GM12878 (cell line): ENCODE results near the gene HOXD12. TPM values are rescaled to one million over a fixed set of nuclear protein-coding genes. Genes with fewer than 3 reads are reported as not detected.

Experiments used
- ATAC-seq: fragments of 200-7000 bp; cut with Tn5 transposase; 3 replicates; pipeline ENCODE4 v1.9.1; 2020; ENCODE audit warnings: mild to moderate bottlenecking, moderate library complexity
- BruUV-seq: library from RNA; stranded (reverse); fragments of 400-500 nt; replicated peaks from 2 replicates; lab custom pipeline; 2021; lab: Mats Ljungman, UMichigan
- CTCF ChIA-PET: fragments of 300-600 bp; sonication (Branson Sonifier 250); formaldehyde crosslinking; extraction: SDS; loops from one replicate; lab custom pipeline; 2021; ENCODE audit warnings: inconsistent platforms; lab: Yijun Ruan, JAX
- POLR2A ChIA-PET: fragments of 350-600 bp; formaldehyde crosslinking; extraction: SDS; loops from one replicate; lab custom pipeline; 2021; ENCODE audit warnings: inconsistent platforms; lab: Charles Lee
- RAD21 ChIA-PET: fragments of 300-600 bp; sonication (Branson Sonifier 250); formaldehyde crosslinking; loops from one replicate; lab custom pipeline; 2023; ENCODE audit warnings: antibody characterized with exemption; ENCODE audit not compliant: unreplicated experiment; lab: Charles Lee
- SMC1A ChIA-PET: fragments of 300-600 bp; sonication (Branson Sonifier 250); formaldehyde crosslinking; loops from one replicate; lab custom pipeline; 2023; ENCODE audit not compliant: unreplicated experiment, uncharacterized antibody; lab: Charles Lee
- DNase-seq: peaks from one replicate; pipeline ENCODE4 v3.0.0-alpha.2; 2011; ENCODE audit warnings: low read depth, low spot score
- FAIRE-seq: peaks from 3 replicates; lab custom pipeline; 2011; peaks lifted over from hg19 to GRCh38; lab: Jason Lieb, UNC
- H2AFZ ChIP-seq: 2 replicates; pipeline ENCODE4 v1.6.0; 2011; ENCODE audit warnings: low read depth, low read length, control low read depth; ENCODE audit not compliant: control insufficient read depth
- H3K27ac ChIP-seq: 2 replicates; pipeline ENCODE4 v1.5.1; 2011; ENCODE audit warnings: control low read depth; ENCODE audit not compliant: control insufficient read depth, insufficient read depth
- H3K27me3 ChIP-seq, 2 experiments: replicated peaks in 1 of 2; 2 replicates each; pipeline versions ENCODE4 v1.6.0 to v1.6.1; 2011; ENCODE audit warnings: low read length in 1 of 2; ENCODE audit not compliant: control insufficient read depth in 2 of 2, insufficient read depth in 2 of 2
- H3K36me3 ChIP-seq, 2 experiments: 2 replicates each; pipeline ENCODE4 v1.5.1; 2011; ENCODE audit warnings: low read length in 1 of 2; ENCODE audit not compliant: control insufficient read depth in 2 of 2, insufficient read depth in 2 of 2
- H3K4me1 ChIP-seq: 2 replicates; pipeline ENCODE4 v1.6.1; 2011; ENCODE audit warnings: mild to moderate bottlenecking, low read length, moderate library complexity, mixed read lengths; ENCODE audit not compliant: control insufficient read depth, insufficient read depth
- H3K4me2 ChIP-seq: 2 replicates; pipeline ENCODE4 v1.6.0; 2011; ENCODE audit warnings: control low read depth; ENCODE audit not compliant: control insufficient read depth, insufficient read depth
- H3K4me3 ChIP-seq: fragments of 200-600 bp; sonication (generic); 2 replicates; pipeline ENCODE4 v1.5.1; 2016
- H3K79me2 ChIP-seq: 2 replicates; pipeline ENCODE4 v1.6.0; 2011; ENCODE audit warnings: low read length; ENCODE audit not compliant: control insufficient read depth, insufficient read depth
- H3K9ac ChIP-seq: 2 replicates; pipeline ENCODE4 v1.8.0; 2011; ENCODE audit warnings: low read length, control low read depth, mixed read lengths; ENCODE audit not compliant: control insufficient read depth, insufficient read depth
- H3K9me3 ChIP-seq: replicated peaks from 3 replicates; pipeline ENCODE4 v1.5.1; 2011; ENCODE audit warnings: mild to moderate bottlenecking, low read length; ENCODE audit not compliant: control insufficient read depth, insufficient read depth
- H4K20me1 ChIP-seq: 2 replicates; pipeline ENCODE4 v1.6.0; 2011; ENCODE audit not compliant: control insufficient read depth, insufficient read depth
- ATF7 ChIP-seq: fragments of 450-650 bp; IDR thresholded peaks from 2 replicates; pipeline ENCODE4 v1.6.1; 2016; ENCODE audit warnings: low read depth, mild to moderate bottlenecking
- BCL11A ChIP-seq: IDR thresholded peaks from 2 replicates; pipeline ENCODE4 v1.6.1; 2011; ENCODE audit warnings: low read depth, low read length
- BRCA1 ChIP-seq: IDR thresholded peaks from 2 replicates; pipeline ENCODE4 v1.6.1; 2011; ENCODE audit warnings: low read depth, low read length, improper control_type of control experiment
- CEBPB ChIP-seq, 2 experiments: fragments of 150-350 bp in 1 of 2; IDR thresholded peaks; 2 replicates each; pipeline ENCODE4 v1.6.1; 2012 to 2014; ENCODE audit warnings: low read depth in 2 of 2, low read length in 2 of 2, borderline replicate concordance in 1 of 2, inconsistent platforms in 1 of 2
- CEBPZ ChIP-seq: fragments of 150-350 bp; IDR thresholded peaks from 2 replicates; pipeline ENCODE4 v1.6.1; 2016; ENCODE audit warnings: low read depth, low read length
- CHD2 ChIP-seq: IDR thresholded peaks from 2 replicates; pipeline ENCODE4 v1.6.1; 2011; ENCODE audit warnings: low read depth, low read length, improper control_type of control experiment, borderline replicate concordance
- E2F8 ChIP-seq: fragments of 450-650 bp; IDR thresholded peaks from 2 replicates; pipeline ENCODE4 v1.6.1; 2018; ENCODE audit warnings: mild to moderate bottlenecking, low read depth, moderate library complexity; ENCODE audit not compliant: partially characterized antibody
- EGR1 ChIP-seq, 2 experiments: IDR thresholded peaks; 1 replicate in 1 of 2; 2 replicates in 1 of 2; pipeline ENCODE4 v1.6.1; 2011 to 2012; ENCODE audit warnings: low read depth in 2 of 2, low read length in 2 of 2, borderline replicate concordance in 1 of 2, mild to moderate bottlenecking in 1 of 2, moderate library complexity in 1 of 2
- ETV6 ChIP-seq, 2 experiments: fragments of 450-650 bp in 1 of 2; IDR thresholded peaks in 1 of 2; conservative IDR thresholded peaks in 1 of 2; 2 replicates each; pipeline ENCODE4 v1.6.1; 2014; ENCODE audit warnings: antibody characterized with exemption in 1 of 2, borderline replicate concordance in 1 of 2, low read depth in 1 of 2, mild to moderate bottlenecking in 1 of 2, moderate library complexity in 1 of 2
- FOXK2 ChIP-seq: fragments of 450-650 bp; IDR thresholded peaks from 2 replicates; pipeline ENCODE4 v1.6.1; 2017; ENCODE audit warnings: mild to moderate bottlenecking, moderate library complexity
- HDGF ChIP-seq: fragments of 450-650 bp; IDR thresholded peaks from 2 replicates; pipeline ENCODE4 v1.6.1; 2016; ENCODE audit warnings: antibody characterized with exemption
- NFXL1 ChIP-seq: fragments of 450-650 bp; IDR thresholded peaks from 2 replicates; pipeline ENCODE4 v1.6.1; 2017; ENCODE audit warnings: antibody characterized with exemption, mild to moderate bottlenecking, borderline replicate concordance
- NFYB ChIP-seq: IDR thresholded peaks from 2 replicates; pipeline ENCODE4 v1.6.1; 2011; ENCODE audit warnings: low read depth, mild to moderate bottlenecking, low read length, improper control_type of control experiment, moderate library complexity; ENCODE audit not compliant: insufficient read depth
- SMAD1 ChIP-seq: fragments of 450-650 bp; IDR thresholded peaks from 2 replicates; pipeline ENCODE4 v1.6.1; 2018; ENCODE audit warnings: mild to moderate bottlenecking, low read depth; ENCODE audit not compliant: partially characterized antibody
- TCF12 ChIP-seq: IDR thresholded peaks from 2 replicates; pipeline ENCODE4 v1.6.1; 2011; ENCODE audit warnings: low read depth, mild to moderate bottlenecking, low read length
- ZBED1 ChIP-seq: IDR thresholded peaks from 2 replicates; pipeline ENCODE4 v1.6.1; 2016; ENCODE audit warnings: borderline replicate concordance
- WGBS: methylation state at CpG from one replicate; pipeline ENCODE4 v1.1.6; 2016; ENCODE audit warnings: low lambda C conversion rate; ENCODE audit not compliant: insufficient replicate concordance, insufficient coverage; ENCODE audit errors: missing lambda C conversion rate; 5-methylcytosine and 5-hydroxymethylcytosine counted together
- in situ Hi-C: fragments of 300-500 bp; cut with MboI; formaldehyde crosslinking; loops from 9 replicates; pipeline ENCODE4 v1.14.3; 2018; ENCODE audit warnings: mixed read lengths
- intact Hi-C: fragments of 100-400 bp; cut with micrococcal nuclease; formaldehyde crosslinking; loops from one replicate; pipeline ENCODE4 v1.14.2; 2022; ENCODE audit not compliant: unreplicated experiment
- polyA plus RNA-seq, 11 experiments: library from polyadenylated mRNA; depleted of rRNA in 4 of 11; unstranded in 6 of 11; stranded (reverse) in 5 of 11; fragments of >200 nt; fragmentation: Nextera tagmentation in 4 of 11; fragmentation: Illumina TruSeq in 1 of 11; extraction: Ambion mirVana in 4 of 11; extraction: Trizol in 1 of 11; gene quantifications; 1 replicate in 1 of 11; 2 replicates in 10 of 11; pipeline versions ENCODE4 v1.2.1 to v1.2.3, GENCODE V29; 2011 to 2016; ENCODE audit warnings: inconsistent platforms in 2 of 11, missing spikeins in 2 of 11, low read depth in 1 of 11
- total RNA-seq, 4 experiments: library from RNA; depleted of rRNA in 3 of 4; stranded (reverse); fragments of >200 nt in 3 of 4; fragmentation: Illumina TruSeq in 1 of 4; extraction: Trizol in 1 of 4; gene quantifications; 2 replicates each; pipeline versions ENCODE4 v1.2.1 to v1.2.3, GENCODE V29; 2013 to 2021

HOXD12 gene
- total and polyA plus RNA-seq, 10 of the 15 experiments (the other 5 are each of a cell fraction or from before 2014, with no cell fraction given), result not detected

- Histone ChIP-seq H3K27me3 (peaks cover 10 to 30% of the 10 kb centered on the region in 2 experiments), H3K79me2 (no peaks in the 10 kb centered on the region), H4K20me1 (no peaks in the 10 kb centered on the region), H3K4me2 (no peak overlapping the region), H3K4me3 (no peak overlapping the region), H2AFZ (no peak overlapping the region), H3K9ac (no peak overlapping the region), H3K36me3 (no peaks in the 10 kb centered on the region), H3K27ac (no peak overlapping the region), H3K4me1 (no peaks in the 10 kb centered on the region), H3K9me3 (peaks cover 1% of the 10 kb centered on the region; the same call in 2 of the 3 replicates)
- ChIA-PET RAD21 (interaction anchor here (1.5 to 2.4 kb wide), 3 partner anchors 423 to 1017 kb away, joined by 4 to 8 read pairs (median 7); no protein-coding TSS in a partner anchor), SMC1A (interaction anchor here (0.7 to 3.2 kb wide), 12 partner anchors 9 to 1029 kb away, joined by 3 to 13 read pairs (median 4); no protein-coding TSS in a partner anchor), CTCF (interaction anchor here (0.7 to 3.4 kb wide), 12 partner anchors 8 to 1018 kb away, joined by 3 to 36 read pairs (median 7); no protein-coding TSS in a partner anchor), POLR2A (no interaction called here)
- DNase-seq (no peak), ATAC-seq (no peak), FAIRE-seq (no peak)
- in situ Hi-C loops (loop anchor here (25.0 kb wide), 1 partner anchor 1205 kb away; no protein-coding TSS in a partner anchor), intact Hi-C loops (no loop called here)
- BruUV-seq, result no TSS peak
- WGBS, result 10% methylated on average over 4 of the region's 4 CpGs
- TF ChIP-seq EGR1 (IDR thresholded peaks at IDR 0.05; ENCODE audit: borderline replicate concordance in 1 of 2, low read depth in 2 of 2, low read length in 2 of 2), result no peak
- TF ChIP-seq ZBED1, result no peak
- no peak for TF ChIP-seq CHD2
- no peak for TF ChIP-seq FOXK2
- TF ChIP-seq NFXL1, result no peak
- TF ChIP-seq E2F8, result no peak
- TF ChIP-seq CEBPZ, result no peak
- TF ChIP-seq BCL11A, result no peak
- TF ChIP-seq ATF7, result no peak
- no peak for TF ChIP-seq BRCA1
- TF ChIP-seq CEBPB (IDR thresholded peaks at IDR 0.05; ENCODE audit: borderline replicate concordance in 1 of 2, low read depth in 2 of 2, low read length in 2 of 2), result no peak
- TF ChIP-seq TCF12, result no peak
- no peak for TF ChIP-seq SMAD1
- TF ChIP-seq ETV6 (conservative IDR thresholded peaks at IDR 0.05 in 1 of 2, IDR thresholded peaks at IDR 0.05 in 1 of 2; ENCODE audit: borderline replicate concordance in 1 of 2, low read depth in 1 of 2), result no peak
- no peak for TF ChIP-seq NFYB
- no peak for TF ChIP-seq HDGF
These were observed 32.2 kb downstream of the HOXD12 start for GRCh38 chr2:176131848-176132158.
